Peyer's patch (tissue), 4 donors: ENCODE data around the gene DGCR8. TPM values are rescaled to one million over a fixed set of nuclear protein-coding genes. Genes with fewer than 3 reads are reported as not detected.

Source experiments
- DNase-seq, 3 donors: peaks; one replicate each; pipeline ENCODE4 v3.0.0-alpha.2; 2017 to 2019
- H3K27ac ChIP-seq, 4 donors: fragments of 200-600 bp; sonication (generic); one replicate each; pipeline ENCODE4 v1.5.1; 2016 to 2019
- H3K27me3 ChIP-seq, 2 donors: fragments of 200-600 bp; sonication (generic); one replicate each; pipeline ENCODE4 v1.5.1; 2019
- H3K36me3 ChIP-seq, 3 donors: fragments of 200-600 bp; sonication (generic); one replicate each; pipeline ENCODE4 v1.5.1; 2016 to 2019
- H3K4me1 ChIP-seq, 4 donors: fragments of 200-600 bp; sonication (generic); one replicate each; pipeline ENCODE4 v1.5.1; 2016 to 2019
- H3K4me3 ChIP-seq, 4 donors: fragments of 200-600 bp; sonication (generic); 1 replicate in 3 of 4; 2 replicates in 1 of 4; pipeline ENCODE4 v1.5.1; 2016 to 2019; ENCODE audit warnings: mild to moderate bottlenecking in 1 of 4
- H3K9me3 ChIP-seq, 4 donors: fragments of 200-600 bp; sonication (generic); one replicate each; pipeline ENCODE4 v1.5.1; 2016 to 2019; ENCODE audit warnings: mild to moderate bottlenecking in 1 of 4
- CTCF ChIP-seq, 6 experiments: fragments of 450-650 bp in 4 of 6; fragments of 200-600 bp in 2 of 6; sonication (generic) in 1 of 6; IDR thresholded peaks; one replicate each; pipeline ENCODE4 v1.5.1; 2017 to 2019; ENCODE audit warnings: antibody characterized with exemption in 6 of 6, mild to moderate bottlenecking in 3 of 6, moderate library complexity in 1 of 6
- POLR2A ChIP-seq, 2 donors: fragments of 450-650 bp; IDR thresholded peaks; one replicate each; pipeline ENCODE4 v1.5.1; 2017; ENCODE audit warnings: antibody characterized with exemption in 2 of 2, mild to moderate bottlenecking in 2 of 2, moderate library complexity in 2 of 2
- total RNA-seq, 4 donors: library from RNA; depleted of rRNA; stranded (reverse); fragments of >200 nt; gene quantifications; one replicate each; pipeline ENCODE4 v1.1.0, GENCODE V29; 2016

The DGCR8 gene
- total RNA-seq, 4 donors from 2014 or later = 40.6 to 138 (median 64.9) TPM

- no peak for DNase-seq
- Histone ChIP-seq H3K4me1 (peaks cover 0 to 10% (median 3%) of the 10 kb centered on the region in 4 donors), H3K4me3 (no peak overlapping the region), H3K36me3 (peaks cover 0 to 45% (median 0%) of the 10 kb centered on the region in 3 donors), H3K9me3 (no peaks in the 10 kb centered on the region), H3K27me3 (no peaks in the 10 kb centered on the region), H3K27ac (no peak overlapping the region)
- TF ChIP-seq CTCF (IDR thresholded peaks at IDR 0.05) = no peak
Observed at GRCh38 chr22:20125201-20126174, 45.4 kb downstream of the DGCR8 start.

DNA sequence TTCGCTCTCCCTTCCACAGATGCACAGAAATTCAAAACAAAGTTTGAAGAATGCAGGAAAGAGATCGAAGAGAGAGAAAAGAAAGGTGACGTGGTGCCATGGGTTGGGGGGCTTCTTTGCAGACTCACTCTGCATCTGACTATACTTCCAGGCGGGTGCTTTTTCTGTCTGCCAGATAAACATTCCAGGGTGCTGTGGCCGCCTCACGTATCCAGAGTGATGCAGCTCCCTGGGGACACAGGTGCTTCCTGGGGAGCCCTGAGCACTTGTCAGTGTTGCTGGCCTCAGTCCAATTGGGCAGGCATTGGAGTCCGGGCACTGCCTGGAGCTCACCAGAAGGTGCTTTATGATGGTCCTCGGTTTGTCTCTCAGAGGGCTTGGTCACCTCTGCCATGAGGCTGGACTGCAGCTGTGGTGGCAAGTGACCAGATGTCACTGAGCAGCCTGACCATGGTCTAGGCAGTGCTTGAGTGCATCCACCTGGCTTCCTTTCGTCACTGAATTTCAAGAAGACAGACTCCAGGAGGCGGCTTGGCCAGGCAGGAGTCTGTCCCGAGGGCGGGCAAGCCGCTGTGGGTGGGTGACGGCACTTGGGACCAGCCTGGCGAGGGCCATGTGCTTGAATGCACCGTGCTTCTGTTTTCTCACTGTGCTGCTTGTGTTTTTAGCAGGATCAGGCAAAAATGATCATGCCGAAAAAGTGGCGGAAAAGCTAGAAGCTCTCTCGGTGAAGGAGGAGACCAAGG is 46.4 kb downstream of the DGCR8 start:
- no peak for TF ChIP-seq POLR2A (IDR thresholded peaks at IDR 0.05)
- no peak for TF ChIP-seq CTCF (IDR thresholded peaks at IDR 0.05)
- H3K9me3 ChIP-seq = no peaks in the 10 kb centered on the region
- H3K27me3 ChIP-seq = no peaks in the 10 kb centered on the region
- peaks cover 0 to 14% (median 5%) of the 10 kb centered on the region in 4 donors for H3K4me1 ChIP-seq
- H3K36me3 ChIP-seq = peaks cover 0 to 36% (median 0%) of the 10 kb centered on the region in 3 donors
- DNase-seq = no peak
- no peak overlapping the region for H3K27ac ChIP-seq
- H3K4me3 ChIP-seq = no peak overlapping the region

GRCh38 chr22:20127318-20127868 is 47.4 kb downstream of the DGCR8 start:
- TF ChIP-seq CTCF (IDR thresholded peaks at IDR 0.05) = no peak
- no peak for TF ChIP-seq POLR2A (IDR thresholded peaks at IDR 0.05)
- DNase-seq = no peak
- Histone ChIP-seq H3K9me3 (no peaks in the 10 kb centered on the region), H3K36me3 (peaks cover 0 to 26% (median 0%) of the 10 kb centered on the region in 3 donors), H3K4me1 (peaks cover 0 to 17% (median 6%) of the 10 kb centered on the region in 4 donors), H3K4me3 (no peak overlapping the region), H3K27ac (no peak overlapping the region), H3K27me3 (no peaks in the 10 kb centered on the region)

DNA sequence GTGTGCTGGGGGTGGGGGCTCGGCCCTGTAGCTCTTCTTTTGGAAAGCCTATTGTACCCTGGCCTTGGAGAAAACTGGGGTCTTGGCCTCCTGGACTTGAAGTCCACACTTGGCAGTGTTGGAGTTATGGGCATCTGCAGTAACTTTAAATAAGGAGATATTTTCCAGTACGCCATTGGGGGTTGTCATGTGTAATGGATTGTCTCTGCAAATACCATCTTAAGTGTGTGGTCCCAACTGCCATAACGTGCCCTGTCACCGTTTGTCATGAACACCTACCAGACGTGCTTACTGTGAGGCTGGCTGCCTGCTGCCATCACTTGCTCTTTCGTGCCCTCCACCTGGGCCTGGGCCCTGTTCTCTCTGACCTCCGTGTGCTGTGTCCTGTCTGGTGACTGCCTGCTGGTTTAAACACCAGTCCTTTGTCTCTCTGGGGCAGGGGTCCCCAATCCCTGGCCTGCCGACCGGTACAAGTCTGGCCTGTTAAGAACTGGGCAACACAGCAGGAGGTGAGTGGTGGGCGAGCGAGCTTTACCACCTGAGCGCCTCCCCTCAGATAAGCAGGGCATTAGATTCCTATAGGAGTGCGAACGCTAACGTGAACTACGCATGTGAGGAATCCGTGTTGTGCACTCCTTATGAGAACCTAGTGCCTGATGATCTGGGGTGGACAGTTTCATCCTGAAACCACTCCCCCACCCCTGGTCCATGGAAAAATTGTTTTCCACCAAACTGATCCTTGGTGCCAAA is 48.0 kb downstream of the DGCR8 start:
- H3K4me1 ChIP-seq = peaks cover 0 to 24% (median 13%) of the 10 kb centered on the region in 4 donors
- no peaks in the 10 kb centered on the region for H3K9me3 ChIP-seq
- TF ChIP-seq POLR2A (IDR thresholded peaks at IDR 0.05) = no peak
- no peak for TF ChIP-seq CTCF (IDR thresholded peaks at IDR 0.05)
- H3K27me3 ChIP-seq = no peaks in the 10 kb centered on the region
- H3K4me3 ChIP-seq = no peak overlapping the region
- H3K27ac ChIP-seq = no peak overlapping the region
- peaks cover 0 to 24% (median 0%) of the 10 kb centered on the region in 3 donors for H3K36me3 ChIP-seq
- DNase-seq = no peak

- no peak for TF ChIP-seq CTCF (IDR thresholded peaks at IDR 0.05)
- no peak for TF ChIP-seq POLR2A (IDR thresholded peaks at IDR 0.05)
- H3K9me3 ChIP-seq = no peaks in the 10 kb centered on the region
- no peaks in the 10 kb centered on the region for H3K27me3 ChIP-seq
- no peak for DNase-seq
- H3K36me3 ChIP-seq = peaks cover 0 to 24% (median 0%) of the 10 kb centered on the region in 3 donors
- no peak overlapping the region for H3K4me3 ChIP-seq
- no peak overlapping the region for H3K27ac ChIP-seq
- H3K4me1 ChIP-seq = peaks cover 0 to 29% (median 16%) of the 10 kb centered on the region in 4 donors
Observed at GRCh38 chr22:20128619-20128901, 48.5 kb downstream of the DGCR8 start.
